ENCODE data around the gene HSPB6.
"Not testable (repeated sequence)": the region's sequence is repeated elsewhere in the genome, so short reads cannot be mapped to it uniquely, and the experiment has no call there.

The HSPB6 gene

GRCh38 chr19:35785339-35785627 is 28.5 kb upstream of the HSPB6 start:
- no peak for DNase-seq

GRCh38 chr19:35784503-35785338 is 27.9 kb upstream of the HSPB6 start:
- no peak for DNase-seq

- no peak for DNase-seq
Observed at GRCh38 chr19:35783469-35784434, 26.9 kb upstream of the HSPB6 start.

GRCh38 chr19:35782589-35782988 is 25.8 kb upstream of the HSPB6 start:
- DNase-seq, result no peak

DNA sequence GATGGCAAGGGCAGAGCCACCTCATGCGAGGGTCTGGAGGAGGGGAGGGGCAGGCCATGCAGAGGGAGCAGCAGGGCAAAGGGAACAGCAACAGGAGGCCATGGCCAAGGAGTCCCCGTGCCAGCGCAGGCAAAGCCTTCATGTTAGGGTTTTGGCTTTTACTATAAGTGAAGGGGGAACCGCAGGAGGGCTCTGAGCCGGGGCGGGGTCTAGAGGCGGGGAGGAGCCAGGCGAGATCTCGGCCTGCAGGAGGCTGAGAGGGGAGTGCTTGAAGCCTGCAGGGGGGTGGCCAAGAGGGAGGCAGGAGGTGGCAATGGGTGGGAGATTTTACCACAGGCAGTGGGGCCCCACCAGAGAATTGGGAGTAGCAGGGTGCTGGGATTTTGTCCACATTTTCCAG is 24.8 kb upstream of the HSPB6 start:
- no peak for DNase-seq

DNA sequence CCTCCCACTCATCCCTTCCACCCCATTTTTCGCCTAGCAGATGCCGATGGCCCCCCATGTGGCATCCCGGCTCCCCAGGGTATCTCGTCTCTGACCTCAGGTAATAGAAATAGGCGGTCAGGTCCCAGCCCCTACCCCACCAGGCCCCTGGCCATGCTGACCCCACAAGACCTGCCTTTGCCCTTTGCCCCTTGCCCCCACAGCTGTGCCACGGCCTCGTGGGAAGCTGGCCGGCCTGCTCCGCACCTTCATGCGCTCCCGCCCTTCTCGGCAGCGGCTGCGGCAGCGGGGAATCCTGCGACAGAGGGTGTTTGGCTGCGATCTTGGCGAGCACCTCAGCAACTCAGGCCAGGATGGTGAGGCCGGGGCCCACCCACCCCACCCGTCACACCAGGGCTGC is 23.9 kb upstream of the HSPB6 start:
- no peak for DNase-seq

GRCh38 chr19:35780058-35780457 is 23.2 kb upstream of the HSPB6 start:
- DNase-seq, result no peak

DNA sequence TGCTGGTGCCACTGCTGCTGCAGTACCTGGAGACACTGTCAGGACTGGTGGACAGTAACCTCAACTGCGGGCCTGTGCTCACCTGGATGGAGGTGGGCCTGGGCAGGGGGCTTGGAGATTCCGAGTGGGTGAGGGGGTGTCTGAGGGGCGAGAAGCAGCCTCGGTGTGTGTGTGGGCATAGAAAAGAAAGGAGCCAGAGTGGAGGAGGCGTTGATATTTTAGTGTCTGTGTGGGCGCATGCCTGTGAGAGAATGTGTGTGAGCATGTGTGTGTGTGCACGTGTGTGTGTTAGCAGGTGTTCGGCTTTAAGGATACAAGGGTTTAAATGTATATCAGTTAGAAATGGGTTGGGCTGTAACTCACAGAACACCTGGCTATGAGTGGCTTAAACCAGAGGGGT is 22.2 kb upstream of the HSPB6 start:
- no peak for DNase-seq

GRCh38 chr19:35777961-35778360 is 21.1 kb upstream of the HSPB6 start:
- no peak for DNase-seq

DNA sequence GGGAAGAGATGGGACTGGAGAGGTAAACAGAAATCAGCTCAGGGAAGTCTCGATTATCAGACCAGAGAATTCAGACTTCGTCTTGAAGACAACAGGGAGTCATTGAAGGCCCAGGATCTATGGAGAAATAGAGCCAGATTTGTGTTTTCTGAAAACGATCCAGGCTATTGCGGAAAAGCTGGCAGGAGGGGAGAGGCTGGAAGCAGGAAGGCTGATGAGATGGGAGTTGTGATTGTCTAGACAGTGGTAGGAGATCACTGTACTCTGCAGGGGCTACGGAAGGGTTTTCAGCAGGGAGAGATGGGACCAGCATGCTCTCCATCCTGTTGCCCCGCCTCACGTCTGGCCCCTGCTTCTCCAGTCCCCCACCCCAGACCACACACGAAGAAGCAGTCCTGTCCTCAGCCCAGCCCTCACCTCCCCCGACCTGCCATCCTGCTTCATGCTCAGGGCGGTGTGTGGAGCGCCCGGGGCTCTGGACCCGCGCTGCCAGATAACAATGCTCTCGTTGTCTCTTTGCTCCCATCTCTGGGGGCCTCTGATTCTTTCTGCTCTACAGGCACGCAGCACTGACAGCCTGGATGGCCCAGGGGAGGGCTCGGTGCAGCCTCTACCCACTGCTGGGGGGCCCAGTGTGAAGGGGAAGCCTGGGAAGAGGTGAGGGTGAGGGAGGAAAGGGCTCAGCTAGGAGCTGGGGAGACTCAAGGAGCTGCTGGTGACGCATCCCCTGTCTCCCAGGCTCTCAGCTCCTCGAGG is 20.4 kb upstream of the HSPB6 start:
- no peak for DNase-seq

DNA sequence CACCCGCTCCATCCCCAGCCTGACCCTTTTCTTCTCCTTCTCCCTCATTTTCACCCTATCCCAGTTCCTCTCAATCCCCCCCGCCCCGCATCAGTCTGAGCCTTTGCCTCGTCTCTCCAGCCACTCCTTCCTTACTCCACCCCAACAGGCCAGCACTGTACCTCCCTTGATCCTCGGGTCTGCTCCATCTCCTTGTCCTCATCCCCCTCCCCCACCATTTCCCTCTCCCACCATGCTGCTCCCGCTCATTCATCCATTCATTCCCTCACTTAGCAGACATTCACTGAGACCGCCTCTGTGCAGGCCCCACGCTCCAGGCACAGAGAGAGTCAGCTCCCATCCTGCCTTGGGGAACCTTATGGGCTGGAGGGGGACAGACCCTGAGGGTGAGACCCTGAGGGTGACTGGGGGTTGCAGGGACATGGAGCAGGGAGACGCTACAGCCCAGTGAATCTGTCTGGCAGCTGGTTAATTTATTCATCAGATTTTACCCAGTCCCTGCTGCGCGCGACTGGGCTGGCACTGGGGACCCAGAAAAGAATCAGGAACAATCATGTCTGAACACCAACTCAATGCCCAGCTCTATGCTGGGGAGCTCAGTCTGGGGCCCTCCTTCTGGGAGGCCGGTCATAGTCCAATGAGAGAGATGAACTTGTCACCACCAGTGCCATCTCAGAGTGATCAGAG is 19.4 kb upstream of the HSPB6 start:
- DNase-seq, result no peak

DNA sequence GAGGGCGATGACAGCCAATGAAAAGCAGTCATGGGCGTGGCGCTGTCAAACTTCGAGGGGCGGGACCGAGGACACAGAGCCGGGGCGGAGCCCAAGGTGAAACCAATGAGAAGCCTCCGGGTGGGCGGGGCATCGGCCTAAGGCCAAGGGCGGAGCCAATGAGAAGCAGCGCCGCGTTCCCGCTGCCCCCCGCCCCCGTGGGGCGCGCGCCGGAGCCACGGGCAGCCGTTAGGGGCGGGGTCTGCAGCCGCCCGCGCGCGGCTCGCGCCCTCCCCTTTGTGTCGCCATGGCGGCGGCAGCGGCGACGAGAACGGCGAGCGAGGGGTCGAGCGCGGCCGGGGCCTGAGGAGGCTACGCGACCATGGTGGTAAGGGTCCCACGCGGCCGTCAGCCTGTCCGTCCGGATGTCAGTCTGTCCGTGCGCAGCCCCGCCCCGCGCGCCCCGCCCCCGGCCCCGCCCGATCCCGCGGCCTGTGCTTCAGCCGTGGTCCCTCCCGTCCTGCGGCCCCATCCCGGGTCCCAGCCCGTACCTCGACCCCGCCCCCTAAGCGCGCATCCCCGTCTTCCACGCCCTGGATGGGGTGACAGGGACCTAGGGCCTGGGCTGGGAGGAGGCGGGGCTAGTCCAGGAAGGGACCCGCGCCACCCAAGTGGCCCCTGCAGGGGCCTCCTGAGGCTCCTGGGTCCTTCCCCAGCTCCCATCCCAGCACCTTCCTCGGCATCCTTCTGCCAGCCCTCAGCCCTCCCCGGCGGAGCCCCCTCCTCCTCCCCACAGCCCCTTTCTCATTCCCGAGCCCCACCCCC is 18.7 kb upstream of the HSPB6 start, which contains the start of gene ARHGAP33:
TSS of gene ARHGAP33 (plus strand) at position 267 of the 804 bp plus-strand sequence. CDS start at position 362, 95 bp downstream.
- DNase-seq, result peak; percentile 94

DNA sequence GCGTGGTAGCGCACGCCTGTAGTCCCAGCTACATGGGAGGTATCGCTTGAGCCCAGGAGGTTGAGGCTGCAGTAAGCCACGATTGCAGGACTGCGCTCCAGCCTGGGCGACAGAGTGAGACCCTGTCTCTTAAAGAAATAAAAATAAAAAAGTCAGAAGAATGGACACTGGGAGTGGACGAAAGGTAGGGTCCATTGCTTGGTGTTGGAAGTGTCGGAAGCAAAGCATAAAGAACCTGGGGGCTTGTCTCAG is 18.1 kb upstream of the HSPB6 start:
- no peak for DNase-seq

DNA sequence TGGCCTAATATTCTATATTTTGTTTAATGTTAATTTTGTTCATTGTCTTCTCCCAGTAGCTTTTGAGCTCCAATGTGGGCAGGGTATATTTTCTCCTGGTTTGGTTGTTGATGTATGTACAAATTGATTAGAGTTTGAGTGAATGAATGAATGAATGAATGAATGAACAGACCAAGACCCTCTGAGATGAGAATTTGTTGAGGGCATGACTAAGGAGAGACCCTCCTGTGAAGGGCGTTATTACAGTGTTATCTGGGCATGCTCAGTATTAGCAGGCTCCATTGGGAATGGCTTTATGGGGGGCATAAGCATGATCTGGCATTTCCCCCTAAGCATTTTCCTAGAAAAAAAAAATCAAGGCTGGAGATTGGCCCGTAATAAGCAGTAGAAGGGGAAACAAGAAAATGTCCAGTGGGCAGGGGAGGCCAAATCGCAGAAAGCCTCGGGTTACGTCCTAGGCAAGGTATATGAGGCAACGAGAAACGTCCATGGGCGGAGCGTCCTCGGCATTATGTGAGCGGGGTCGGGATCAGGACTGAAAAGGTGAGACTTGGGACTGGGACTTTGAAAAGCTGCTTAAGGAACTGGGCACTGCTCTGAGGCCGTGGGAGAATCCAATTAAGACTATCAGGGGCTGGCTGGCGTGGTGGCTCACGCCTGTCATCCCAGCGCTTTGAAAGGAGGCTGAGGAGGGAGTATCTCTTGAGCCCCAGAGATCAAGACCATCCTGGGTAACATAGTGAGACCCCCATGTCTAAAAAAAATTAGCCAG is 17.6 kb upstream of the HSPB6 start:
- DNase-seq, result no peak

- no peak for DNase-seq
Observed at GRCh38 chr19:35773020-35773806, 16.4 kb upstream of the HSPB6 start.

DNA sequence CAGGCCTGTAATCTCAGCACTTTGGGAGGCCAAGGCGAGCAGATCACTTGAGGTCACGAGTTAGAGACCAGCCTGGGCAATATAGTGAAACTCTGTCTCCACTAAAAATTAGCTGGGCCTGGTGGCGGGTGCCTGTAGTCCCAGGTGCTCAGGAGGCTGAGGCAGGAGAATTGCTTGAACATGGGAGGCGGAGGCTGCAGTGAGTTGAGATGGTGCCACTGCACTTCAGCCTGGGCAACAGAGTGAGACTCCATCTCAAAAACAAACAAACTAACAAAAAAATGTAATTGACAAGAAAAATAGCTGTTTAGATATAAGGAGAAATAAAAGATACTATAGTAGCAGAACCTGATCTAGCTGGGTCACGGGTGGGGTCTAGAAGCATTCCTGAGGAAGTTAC is 15.5 kb upstream of the HSPB6 start:
- not testable (repeated sequence) for DNase-seq

DNA sequence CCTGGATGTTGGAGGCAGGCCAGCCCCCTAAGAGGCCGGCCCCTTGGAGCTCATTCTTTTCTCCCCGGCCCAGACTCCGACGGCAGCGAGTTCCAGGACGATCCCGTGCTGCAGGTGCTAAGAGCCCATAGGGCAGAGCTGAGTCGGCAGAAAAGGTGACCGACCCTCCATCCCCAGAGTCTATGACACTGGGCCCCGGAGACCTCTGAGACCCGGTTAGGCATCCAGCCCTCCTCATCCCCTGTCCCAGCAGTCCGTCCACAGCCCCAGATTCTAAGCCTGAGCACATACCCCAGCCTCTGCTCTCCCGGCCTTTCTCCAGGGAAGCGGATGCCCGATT is 11.2 kb upstream of the HSPB6 start:
- no peak for DNase-seq

DNA sequence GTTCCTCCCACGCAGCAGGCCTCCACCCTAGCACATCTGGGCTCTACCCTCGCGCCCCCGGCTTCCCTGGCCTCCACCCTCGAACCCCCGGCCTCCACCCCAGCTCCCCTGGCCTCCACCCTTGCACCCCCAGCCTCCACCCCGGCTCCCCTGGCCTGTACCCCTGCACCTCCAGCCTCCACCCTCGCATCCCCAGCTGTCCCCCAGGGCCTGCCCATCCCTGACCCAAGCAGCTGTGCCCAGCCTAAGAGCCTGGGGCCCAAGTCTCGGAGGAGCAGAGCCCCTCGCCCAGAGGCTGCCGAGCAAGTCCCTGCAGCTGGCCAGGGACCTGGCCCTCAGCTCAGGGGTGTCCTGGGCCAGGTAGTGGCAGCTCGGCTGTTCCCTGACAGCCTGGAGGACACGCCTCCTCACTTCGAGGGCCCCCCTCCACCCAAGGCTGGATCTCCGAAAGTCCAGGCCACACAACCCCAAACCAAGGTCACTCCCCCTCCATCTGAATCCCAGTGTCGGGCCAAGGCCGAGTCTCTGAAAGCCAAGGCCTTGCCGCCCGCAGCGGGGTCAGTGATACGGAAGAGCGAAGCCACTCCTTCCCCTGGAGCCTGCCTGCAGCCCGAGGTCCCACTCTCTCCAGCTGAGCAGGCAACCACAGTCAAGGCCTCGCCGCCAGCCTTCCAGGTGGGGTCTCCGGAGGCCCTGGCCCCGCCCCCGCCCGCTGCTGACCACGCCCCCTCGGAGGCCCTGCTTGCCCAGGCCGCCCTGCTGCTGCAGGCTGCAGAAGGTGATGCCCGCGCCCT is 10.7 kb upstream of the HSPB6 start:
- no peak for DNase-seq

DNA sequence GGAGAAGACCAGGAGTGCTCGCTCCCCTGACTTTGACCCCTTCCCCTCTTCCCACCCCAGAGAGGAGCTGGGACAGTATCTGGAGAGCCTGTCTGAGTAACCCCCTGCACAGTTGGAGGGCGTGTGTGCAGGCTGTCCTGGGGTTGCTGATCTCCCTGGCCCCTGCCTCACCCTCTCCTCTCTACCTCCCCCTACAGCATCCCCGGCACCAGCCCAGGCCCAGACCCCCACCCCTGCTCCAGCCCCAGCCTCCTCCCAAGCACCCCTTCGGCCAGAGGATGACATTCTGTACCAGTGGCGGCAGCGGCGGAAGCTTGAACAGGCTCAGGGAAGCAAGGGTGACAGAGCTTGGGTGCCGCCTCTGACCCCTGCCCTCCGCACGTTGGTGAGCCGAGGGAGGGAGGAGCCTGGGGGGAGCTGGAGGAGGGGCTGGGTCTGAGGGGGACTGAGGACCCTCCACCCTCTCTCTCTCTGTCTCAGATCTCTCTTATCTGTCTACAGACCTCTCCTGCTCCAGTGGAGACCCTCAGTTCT is 9.8 kb upstream of the HSPB6 start:
- no peak for DNase-seq
